Muscle layer of colon (tissue), 2 donors: ENCODE data around the gene GSAP.

Experiments
- H3K27ac ChIP-seq: one replicate; pipeline ENCODE4 v1.7.0; 2013; ENCODE audit warnings: low read depth, mild to moderate bottlenecking, low read length, moderate library complexity
- H3K27me3 ChIP-seq, 2 donors: one replicate each; pipeline ENCODE4 v1.7.0; 2013; ENCODE audit warnings: low read length in 2 of 2, mild to moderate bottlenecking in 2 of 2; ENCODE audit not compliant: insufficient read depth in 2 of 2, control insufficient read depth in 1 of 2
- H3K36me3 ChIP-seq: one replicate; pipeline ENCODE4 v1.7.0; 2013; ENCODE audit warnings: mild to moderate bottlenecking, low read length; ENCODE audit not compliant: insufficient read depth
- H3K4me1 ChIP-seq: one replicate; pipeline ENCODE4 v1.7.0; 2013; ENCODE audit warnings: mild to moderate bottlenecking, low read length; ENCODE audit not compliant: insufficient read depth
- H3K4me3 ChIP-seq, 2 donors: one replicate each; pipeline ENCODE4 v1.7.0; 2013; ENCODE audit warnings: low read length in 2 of 2, low read depth in 1 of 2, mild to moderate bottlenecking in 1 of 2, moderate library complexity in 1 of 2
- H3K9ac ChIP-seq: one replicate; pipeline ENCODE4 v1.7.0; 2013; ENCODE audit warnings: low read length
- H3K9me3 ChIP-seq: one replicate; pipeline ENCODE4 v1.7.0; 2013; ENCODE audit warnings: mild to moderate bottlenecking, low read length
- donor health status: abdominal sarcoma.
- donor health status: Adenocarcinoma of cecum.

The GSAP gene

DNA sequence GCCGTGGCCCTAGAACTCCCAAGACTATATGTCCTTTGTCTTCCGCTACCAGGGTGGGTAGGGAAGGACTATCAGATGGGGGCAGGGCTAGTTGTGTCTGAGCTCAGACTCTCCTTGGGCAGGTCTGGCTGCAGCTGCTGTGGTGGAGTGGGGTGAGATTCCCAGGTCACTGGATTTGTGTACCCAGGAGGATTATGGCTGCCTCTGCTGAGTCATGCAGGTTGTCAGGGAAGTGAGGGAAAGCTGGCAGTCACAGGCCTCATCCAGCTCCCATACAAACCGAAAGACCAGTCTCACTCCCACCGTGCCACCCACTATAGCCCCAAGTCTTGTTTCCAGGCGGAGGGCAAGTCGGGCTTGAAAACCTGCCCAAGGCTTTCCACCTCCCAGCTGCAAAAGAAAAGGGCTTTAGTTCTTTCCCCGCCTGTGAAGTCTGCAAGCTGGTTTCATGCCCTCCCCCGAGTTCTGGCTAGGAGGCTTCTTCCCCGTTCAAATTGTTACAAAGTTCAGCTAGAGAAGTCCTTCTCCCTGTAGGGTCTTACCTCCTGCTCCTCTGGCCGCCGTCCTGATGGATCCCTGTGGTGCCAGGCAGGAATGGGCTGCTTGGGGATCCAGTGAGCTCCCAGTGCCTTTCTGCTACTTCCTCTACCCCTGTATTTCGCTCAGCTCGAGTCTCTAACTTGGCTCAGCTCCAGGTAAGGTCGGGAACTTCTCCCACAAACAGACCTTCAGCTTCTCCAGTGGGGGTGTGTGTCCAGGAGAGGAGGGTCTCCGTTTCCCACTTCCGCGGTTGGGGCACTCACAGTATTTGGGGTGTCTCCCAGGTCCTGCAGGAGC, 109.7 kb downstream of the GSAP start:
- H3K4me1 ChIP-seq, result peaks cover 30% of the 10 kb centered on the region
- H3K9me3 ChIP-seq, result no peaks in the 10 kb centered on the region
- H3K4me3 ChIP-seq, result no peak overlapping the region
- H3K36me3 ChIP-seq, result no peaks in the 10 kb centered on the region
- H3K9ac ChIP-seq, result no peak overlapping the region
- H3K27ac ChIP-seq, result no peak overlapping the region
- H3K27me3 ChIP-seq, result no peaks in the 10 kb centered on the region

DNA sequence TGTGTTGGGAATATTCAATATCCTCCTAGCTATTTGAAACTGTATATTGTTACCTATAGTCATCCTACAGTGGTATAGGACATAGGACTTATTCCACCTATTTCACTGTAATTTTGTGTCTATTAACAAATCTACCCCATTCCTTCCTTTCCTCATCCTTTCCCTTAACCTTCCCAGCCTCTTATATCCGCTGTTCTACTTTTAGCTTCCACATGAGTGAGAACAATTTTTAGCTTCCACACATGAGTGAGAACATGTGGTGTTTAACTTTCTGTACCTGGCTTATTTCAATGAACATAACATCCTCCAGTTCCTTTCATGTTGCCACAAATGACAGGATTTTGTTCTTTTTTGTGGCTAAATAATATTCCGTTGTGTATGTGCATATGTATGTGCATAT, 120.6 kb downstream of the GSAP start:
- H3K9me3 ChIP-seq, result no peaks in the 10 kb centered on the region
- no peaks in the 10 kb centered on the region for H3K27me3 ChIP-seq
- peaks cover 7% of the 10 kb centered on the region for H3K4me1 ChIP-seq
- H3K4me3 ChIP-seq, result no peak overlapping the region
- H3K9ac ChIP-seq, result no peak overlapping the region
- H3K36me3 ChIP-seq, result no peaks in the 10 kb centered on the region
- H3K27ac ChIP-seq, result no peak overlapping the region

DNA sequence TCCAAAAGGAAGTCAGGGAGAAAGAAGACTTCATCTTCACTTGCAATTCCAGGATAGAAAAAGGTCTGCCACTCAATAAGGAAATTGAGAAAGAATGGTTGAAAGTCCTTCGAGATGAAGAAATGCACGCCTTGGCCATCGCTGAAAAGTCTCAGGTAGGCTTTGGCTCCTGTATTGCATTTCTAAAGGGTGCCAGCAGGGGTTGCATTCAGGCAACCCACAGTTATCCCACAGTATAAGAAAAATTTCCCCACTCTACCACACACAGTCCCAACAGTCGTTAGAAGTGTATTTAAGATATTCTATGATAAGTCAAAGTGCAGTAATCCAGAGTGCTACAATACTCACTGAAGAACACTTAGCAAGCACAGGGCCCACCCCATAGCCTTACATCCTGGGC, 123.1 kb downstream of the GSAP start:
- Histone ChIP-seq H3K9me3 (no peaks in the 10 kb centered on the region), H3K4me3 (no peak overlapping the region), H3K36me3 (peaks cover 18% of the 10 kb centered on the region), H3K27ac (no peak overlapping the region), H3K4me1 (peaks cover 16% of the 10 kb centered on the region), H3K27me3 (no peaks in the 10 kb centered on the region), H3K9ac (no peak overlapping the region)

DNA sequence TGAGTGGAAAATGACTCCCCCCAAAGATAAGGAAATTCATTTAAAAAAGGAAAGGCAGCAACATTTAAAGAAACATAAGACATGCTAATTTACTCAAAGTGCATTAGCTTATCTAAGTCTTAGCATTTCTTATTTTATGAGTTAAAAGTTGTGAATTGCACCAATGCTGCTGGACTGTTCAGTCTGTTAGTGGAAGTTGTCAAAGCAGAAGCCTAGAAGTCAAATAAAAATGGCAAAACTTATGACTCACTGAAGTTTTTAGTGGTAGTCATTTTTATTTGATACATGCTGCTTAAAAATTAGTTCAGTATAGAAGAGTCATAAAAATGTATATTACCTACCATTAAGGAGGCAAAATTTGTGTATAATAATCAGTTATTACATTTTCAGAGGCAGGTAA, 125.7 kb downstream of the GSAP start:
- no peak overlapping the region for H3K4me3 ChIP-seq
- H3K27me3 ChIP-seq, result no peaks in the 10 kb centered on the region
- H3K9ac ChIP-seq, result no peak overlapping the region
- no peak overlapping the region for H3K27ac ChIP-seq
- peaks cover 20% of the 10 kb centered on the region for H3K4me1 ChIP-seq
- H3K36me3 ChIP-seq, result peaks cover 19% of the 10 kb centered on the region
- no peaks in the 10 kb centered on the region for H3K9me3 ChIP-seq

DNA sequence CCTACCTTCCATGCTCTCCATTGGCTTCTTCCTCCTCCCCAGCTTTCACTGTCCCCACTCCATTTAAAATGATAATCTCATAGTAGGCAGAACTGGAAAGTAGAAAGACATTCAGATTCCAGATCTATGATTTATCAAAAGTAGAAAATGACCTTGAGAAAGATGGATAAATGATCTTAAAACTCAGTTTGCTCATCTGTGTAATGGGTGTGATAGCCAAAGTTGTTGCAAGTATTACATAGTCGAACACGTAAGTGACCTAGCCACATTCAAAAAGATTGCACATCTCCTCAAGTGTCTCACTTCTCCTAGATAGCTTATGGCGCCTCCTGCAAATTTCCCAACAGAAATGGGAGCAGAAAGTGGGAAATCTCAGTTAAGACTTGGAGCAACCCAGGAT, 126.8 kb downstream of the GSAP start:
- H3K4me1 ChIP-seq, result peaks cover 17% of the 10 kb centered on the region
- no peak overlapping the region for H3K4me3 ChIP-seq
- peaks cover 19% of the 10 kb centered on the region for H3K36me3 ChIP-seq
- H3K27me3 ChIP-seq, result no peaks in the 10 kb centered on the region
- no peaks in the 10 kb centered on the region for H3K9me3 ChIP-seq
- H3K9ac ChIP-seq, result no peak overlapping the region
- no peak overlapping the region for H3K27ac ChIP-seq

DNA sequence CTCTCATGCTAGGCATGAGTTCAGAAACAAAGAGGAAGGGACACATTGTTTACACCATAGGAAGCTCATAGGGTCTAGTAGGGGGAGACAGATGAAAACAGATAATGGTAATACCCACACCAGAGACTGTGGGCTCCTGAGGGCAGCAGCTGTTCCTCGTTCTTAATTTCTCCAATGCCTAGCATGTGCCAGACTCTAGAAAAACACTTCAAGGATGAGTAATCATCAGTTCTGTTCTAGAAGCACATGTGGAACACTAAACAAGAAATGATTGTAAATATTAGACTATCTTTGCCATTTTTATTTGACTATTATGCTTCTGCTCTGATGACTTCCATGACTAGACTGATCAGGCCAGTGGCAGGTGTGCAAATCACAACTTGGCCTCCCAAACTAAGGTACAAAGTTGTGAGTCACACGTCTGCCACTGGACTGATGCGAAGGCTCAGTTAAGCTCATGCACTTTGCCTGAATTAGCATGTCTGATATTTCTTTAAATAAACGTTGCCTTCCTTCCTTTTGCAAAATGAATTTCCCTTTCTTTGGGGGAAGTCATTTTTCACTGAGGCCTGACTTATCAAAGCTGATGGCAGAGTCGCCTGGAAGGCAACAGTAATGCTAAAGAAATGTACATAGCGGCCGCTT, 127.4 kb downstream of the GSAP start:
- H3K4me1 ChIP-seq, result peaks cover 17% of the 10 kb centered on the region

DNA sequence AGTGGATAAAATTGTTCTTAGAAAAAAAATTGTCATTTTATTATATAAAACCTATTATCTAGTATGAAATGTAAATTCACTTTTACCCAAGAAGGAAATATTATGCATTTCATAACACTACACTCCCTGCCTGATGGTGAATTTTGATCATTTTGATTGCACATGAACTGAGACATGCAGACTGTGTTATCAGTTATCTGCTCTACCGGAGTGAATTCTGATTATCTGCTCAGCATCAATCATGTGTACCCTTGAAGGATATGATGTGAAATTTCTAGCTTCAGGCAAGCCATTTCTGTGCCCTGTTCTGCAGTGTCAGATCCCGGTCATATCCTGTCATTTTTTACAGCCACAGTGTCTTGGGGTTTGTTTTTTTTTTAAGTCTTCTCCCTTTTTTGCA, 131.5 kb downstream of the GSAP start:
- peaks cover 17% of the 10 kb centered on the region for H3K36me3 ChIP-seq
- no peaks in the 10 kb centered on the region for H3K9me3 ChIP-seq
- no peak overlapping the region for H3K27ac ChIP-seq
- H3K4me1 ChIP-seq, result peaks cover 49% of the 10 kb centered on the region
- no peak overlapping the region for H3K4me3 ChIP-seq
- no peaks in the 10 kb centered on the region for H3K27me3 ChIP-seq
- H3K9ac ChIP-seq, result no peak overlapping the region

More for the DNA sequence above, 127.4 kb downstream of the GSAP start:
- Histone ChIP-seq H3K27me3 (no peaks in the 10 kb centered on the region), H3K27ac (no peak overlapping the region), H3K9ac (no peak overlapping the region), H3K9me3 (no peaks in the 10 kb centered on the region), H3K4me3 (no peak overlapping the region), H3K36me3 (peaks cover 19% of the 10 kb centered on the region)

DNA sequence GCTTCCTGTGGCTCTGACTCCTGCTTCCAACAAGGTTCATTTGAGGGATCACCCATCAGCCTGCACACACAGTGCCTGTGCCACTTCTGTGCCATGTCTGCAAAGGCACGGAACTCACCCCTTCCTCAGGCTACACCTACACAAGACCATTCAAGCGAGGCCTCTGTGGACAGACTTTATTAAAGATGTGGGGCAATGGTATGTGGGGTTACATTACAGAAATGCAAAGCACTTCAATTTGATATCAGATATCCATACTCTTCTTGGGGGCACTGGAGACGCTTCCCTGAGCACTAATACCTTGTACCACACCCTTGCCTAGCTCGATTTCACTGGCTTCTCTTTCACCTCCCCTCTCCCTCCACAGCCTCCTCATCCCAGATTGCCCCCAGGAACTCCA, 132.1 kb downstream of the GSAP start:
- Histone ChIP-seq H3K27ac (peak overlapping the region; percentile 4), H3K4me1 (peaks cover 49% of the 10 kb centered on the region), H3K4me3 (peak overlapping the region in 1 of 2 donors; percentile 28), H3K27me3 (no peaks in the 10 kb centered on the region), H3K36me3 (peaks cover 11% of the 10 kb centered on the region), H3K9me3 (no peaks in the 10 kb centered on the region), H3K9ac (no peak overlapping the region)

DNA sequence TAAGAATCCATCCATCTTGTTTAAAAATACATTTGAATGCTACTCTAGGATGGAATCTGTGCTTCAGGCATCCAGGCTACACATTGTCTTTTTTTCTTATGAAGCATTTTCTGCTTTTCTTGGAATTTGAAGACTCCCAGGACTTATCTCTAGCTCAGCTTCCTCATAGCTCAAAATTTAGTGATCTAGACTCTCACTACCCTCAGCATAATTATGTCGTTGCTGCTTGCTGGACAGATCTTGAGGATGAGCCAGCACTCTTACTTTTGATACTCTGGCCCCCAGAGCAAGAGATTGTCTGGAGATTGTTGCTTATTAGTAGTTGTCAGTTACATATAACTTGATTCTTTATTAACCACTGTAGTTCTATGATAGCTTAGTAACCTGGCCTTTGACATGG, 133.3 kb downstream of the GSAP start:
- peak overlapping the region; percentile 43 for H3K27ac ChIP-seq
- no peaks in the 10 kb centered on the region for H3K9me3 ChIP-seq
- H3K9ac ChIP-seq, result no peak overlapping the region
- H3K4me1 ChIP-seq, result peaks cover 38% of the 10 kb centered on the region
- H3K27me3 ChIP-seq, result no peaks in the 10 kb centered on the region
- peak overlapping the region in 1 of 2 donors; percentile 21 for H3K4me3 ChIP-seq
- H3K36me3 ChIP-seq, result no peaks in the 10 kb centered on the region

DNA sequence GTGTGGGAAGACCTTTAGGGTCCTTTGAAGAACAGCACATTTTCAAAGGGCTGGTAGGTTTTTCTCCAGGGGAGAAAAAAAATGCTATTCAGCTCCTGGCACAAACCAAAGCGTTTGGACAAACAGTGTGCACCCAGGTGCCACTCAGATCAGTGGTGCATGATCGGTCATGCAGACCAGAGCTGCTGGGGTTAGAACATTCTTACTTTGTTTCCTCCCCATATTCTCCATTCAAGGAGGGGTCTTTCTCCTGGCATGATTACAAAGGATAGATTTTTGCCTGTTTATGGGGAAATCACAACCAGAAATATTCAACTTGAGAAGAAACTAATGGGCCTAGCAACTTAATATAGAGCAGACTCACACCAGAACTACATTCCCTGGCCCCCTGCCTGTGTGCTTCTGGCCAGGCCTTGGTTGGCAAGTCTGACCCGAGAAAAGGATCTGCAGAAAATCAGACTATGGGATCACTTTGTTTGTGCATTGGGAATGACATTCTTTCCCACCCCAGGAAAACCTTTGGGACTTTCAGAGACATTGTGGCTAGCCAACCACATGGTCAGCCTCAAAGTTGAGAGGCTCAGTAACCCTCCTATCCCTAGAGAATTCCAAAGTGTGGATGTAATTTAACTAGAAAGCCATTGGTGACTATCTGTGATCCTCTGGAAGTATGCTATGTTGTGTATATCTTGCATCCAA, 134.2 kb downstream of the GSAP start:
- Histone ChIP-seq H3K9ac (no peak overlapping the region), H3K27me3 (no peaks in the 10 kb centered on the region), H3K9me3 (no peaks in the 10 kb centered on the region), H3K4me1 (peaks cover 36% of the 10 kb centered on the region), H3K36me3 (no peaks in the 10 kb centered on the region), H3K27ac (peak overlapping the region; percentile 71), H3K4me3 (no peak overlapping the region)

DNA sequence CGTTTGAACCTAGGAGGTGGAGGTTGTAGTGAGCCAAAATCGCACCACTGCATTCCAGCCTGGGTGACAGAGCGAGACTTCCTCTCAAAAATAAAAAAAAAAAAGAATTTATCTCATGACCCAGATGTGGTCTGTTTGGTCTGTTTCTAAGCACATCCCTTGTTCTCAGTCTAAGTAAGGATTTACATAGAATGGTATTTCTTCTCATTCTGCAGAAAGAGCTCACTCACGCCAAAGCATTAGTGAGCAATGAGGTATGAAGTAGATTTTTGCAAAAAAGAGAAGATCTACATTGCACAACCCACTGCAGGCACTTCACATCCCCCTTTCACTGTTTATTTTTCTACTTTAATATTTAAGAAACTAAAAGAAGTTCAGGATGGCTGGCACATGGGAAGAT, 140.0 kb downstream of the GSAP start:
- Histone ChIP-seq H3K36me3 (no peaks in the 10 kb centered on the region), H3K27ac (no peak overlapping the region), H3K9ac (no peak overlapping the region), H3K9me3 (no peaks in the 10 kb centered on the region), H3K27me3 (no peaks in the 10 kb centered on the region), H3K4me3 (no peak overlapping the region), H3K4me1 (peaks cover 8% of the 10 kb centered on the region)
